Endothelial cell of umbilical vein (primary cell): Measurements from ENCODE around the gene UBN2. TPM values are rescaled to one million over a fixed set of nuclear protein-coding genes. Genes with fewer than 3 reads are reported as not detected.

Experiments
- BruUV-seq: library from RNA; stranded (reverse); fragments of 400-500 nt; replicated peaks from 2 replicates; lab custom pipeline; 2021; lab: Mats Ljungman, UMichigan
- CTCF ChIA-PET: fragments of 300-600, 350-600 bp; sonication (Branson Sonifier 250); formaldehyde crosslinking; loops from one replicate; lab custom pipeline; 2021; ENCODE audit warnings: antibody characterized with exemption, inconsistent platforms; lab: Charles Lee
- POLR2A ChIA-PET: fragments of 300-600, 350-600 bp; sonication (Branson Sonifier 250); formaldehyde crosslinking; loops from one replicate; lab custom pipeline; 2021; ENCODE audit warnings: antibody characterized with exemption, inconsistent platforms; lab: Charles Lee
- DNase-seq: peaks from one replicate; pipeline ENCODE4 v3.0.0-alpha.2; 2011; ENCODE audit warnings: low read depth, low spot score
- FAIRE-seq: peaks from 2 replicates; lab custom pipeline; 2011; peaks lifted over from hg19 to GRCh38; lab: Jason Lieb, UNC
- H2AFZ ChIP-seq: 2 replicates; pipeline ENCODE4 v1.6.0; 2012; ENCODE audit warnings: low read depth, low read length, control low read depth, inconsistent platforms
- H3K27ac ChIP-seq: 2 replicates; pipeline ENCODE4 v1.5.1; 2011; ENCODE audit warnings: low read depth, mild to moderate bottlenecking, control low read depth, low read length, moderate library complexity; ENCODE audit not compliant: insufficient read depth
- H3K27me3 ChIP-seq, 2 experiments: 2 replicates each; pipeline versions ENCODE4 v1.6.0 to v1.6.1; 2011; ENCODE audit warnings: low read length in 2 of 2, mixed read lengths in 1 of 2; ENCODE audit not compliant: control insufficient read depth in 2 of 2, insufficient read depth in 2 of 2
- H3K36me3 ChIP-seq, 2 experiments: 2 replicates in 1 of 2; 3 replicates in 1 of 2; pipeline ENCODE4 v1.5.1; 2011; ENCODE audit warnings: low read length in 2 of 2, mild to moderate bottlenecking in 1 of 2, moderate library complexity in 1 of 2; ENCODE audit not compliant: control insufficient read depth in 2 of 2, insufficient read depth in 2 of 2; ENCODE audit errors: extremely low read depth in 1 of 2
- H3K4me1 ChIP-seq: 3 replicates; pipeline ENCODE4 v1.5.1; 2011; ENCODE audit warnings: mild to moderate bottlenecking, low read length; ENCODE audit not compliant: control insufficient read depth, insufficient read depth; ENCODE audit errors: extremely low read depth
- H3K4me2 ChIP-seq: 2 replicates; pipeline ENCODE4 v1.6.1; 2011; ENCODE audit warnings: low read length, control low read depth, mixed read lengths; ENCODE audit not compliant: insufficient read depth
- H3K4me3 ChIP-seq, 3 experiments: fragments of 200-600 bp in 1 of 3; sonication (generic), shearing (Covaris generic) in 1 of 3; replicated peaks in 1 of 3; 2 replicates each; pipeline ENCODE4 v1.5.1; 2011 to 2016; ENCODE audit warnings: control low read depth in 3 of 3, low read length in 3 of 3, mild to moderate bottlenecking in 2 of 3, inconsistent platforms in 1 of 3, low read depth in 1 of 3, moderate library complexity in 1 of 3; ENCODE audit not compliant: insufficient read depth in 1 of 3
- H3K79me2 ChIP-seq: 2 replicates; pipeline ENCODE4 v1.6.0; 2012; ENCODE audit warnings: low read length, inconsistent platforms; ENCODE audit not compliant: control insufficient read depth, insufficient read depth
- H3K9ac ChIP-seq: replicated peaks from 2 replicates; pipeline ENCODE3; 2011; ENCODE audit warnings: low read length, control low read depth; ENCODE audit not compliant: insufficient read depth; ENCODE audit errors: extremely low read depth
- H3K9me1 ChIP-seq: replicated peaks from 3 replicates; pipeline ENCODE4 v1.6.0; 2011; ENCODE audit warnings: mild to moderate bottlenecking, low read length; ENCODE audit not compliant: control insufficient read depth, insufficient read depth; ENCODE audit errors: extremely low read depth
- H3K9me3 ChIP-seq: replicated peaks from 2 replicates; pipeline ENCODE4 v1.5.1; 2012; ENCODE audit warnings: low read length, inconsistent platforms; ENCODE audit not compliant: control insufficient read depth, insufficient read depth
- H4K20me1 ChIP-seq: replicated peaks from 2 replicates; pipeline ENCODE3; 2011; ENCODE audit warnings: mild to moderate bottlenecking, low read length; ENCODE audit not compliant: control insufficient read depth, insufficient read depth; ENCODE audit errors: extremely low read depth
- EZH2 ChIP-seq: IDR thresholded peaks from 2 replicates; pipeline ENCODE4 v1.6.1; 2012; ENCODE audit warnings: borderline replicate concordance, low read depth, mild to moderate bottlenecking, moderate library complexity, low read length, inconsistent platforms; ENCODE audit not compliant: severe bottlenecking
- FOS ChIP-seq: IDR thresholded peaks from 2 replicates; pipeline ENCODE4 v1.6.1; 2011; ENCODE audit warnings: mild to moderate bottlenecking, low read length, moderate library complexity, borderline replicate concordance; ENCODE audit not compliant: insufficient read depth
- GATA2 ChIP-seq: IDR thresholded peaks from 2 replicates; pipeline ENCODE4 v1.7.0; 2011; ENCODE audit warnings: low read depth, mild to moderate bottlenecking, moderate library complexity, mixed read lengths, low read length; ENCODE audit not compliant: insufficient read length, insufficient read depth
- JUN ChIP-seq: IDR thresholded peaks from 2 replicates; pipeline ENCODE4 v1.6.1; 2011; ENCODE audit warnings: borderline replicate concordance, low read depth; ENCODE audit not compliant: insufficient read length, insufficient read depth
- MYC ChIP-seq: IDR thresholded peaks from one replicate; pipeline ENCODE4 v1.6.1; 2011; ENCODE audit warnings: mild to moderate bottlenecking, low read depth, low read length
- POLR2A ChIP-seq: IDR thresholded peaks from 2 replicates; pipeline ENCODE4 v1.6.1; 2012; ENCODE audit warnings: low read depth, mild to moderate bottlenecking, control low read depth, low read length
- POLR2AphosphoS5 ChIP-seq: IDR thresholded peaks from 2 replicates; pipeline ENCODE4 v1.6.1; 2012; ENCODE audit warnings: low read depth, mild to moderate bottlenecking, control low read depth, low read length, moderate library complexity; ENCODE audit not compliant: insufficient read depth
- dilution Hi-C: fragments of 300-500 bp; cut with MboI; formaldehyde crosslinking; loops from one replicate; pipeline ENCODE4 v1.15.0; 2019; ENCODE audit warnings: low sequenced_read_pairs; ENCODE audit not compliant: extremely low pct_ligation_motif_present
- intact Hi-C: fragments of 100-400 bp; cut with micrococcal nuclease; formaldehyde crosslinking; loops from one replicate; pipeline ENCODE4 v1.10.0; 2022
- polyA plus RNA-seq, 4 experiments: library from polyadenylated mRNA; depleted of rRNA in 3 of 4; stranded (reverse) in 3 of 4; unstranded in 1 of 4; fragments of >200 nt; gene quantifications; 2 replicates each; pipeline versions ENCODE4 v1.2.1 to v1.2.3, GENCODE V29; 2011 to 2012; ENCODE audit warnings: missing spikeins in 1 of 4
- small RNA-seq: library from RNA; depleted of rRNA; stranded (forward); fragments of <200 nt; gene quantifications from one replicate; pipeline ENCODE3, GENCODE V24; 2012; ENCODE audit warnings: low replicate concordance, low read depth; ENCODE audit not compliant: insufficient read depth, insufficient read length
- total RNA-seq: library from RNA; stranded (reverse); gene quantifications from 2 replicates; pipeline ENCODE4 v1.2.3, GENCODE V29; 2021
- TF ChIP-seq, protein P1 (sequence below), 2 donors: IDR thresholded peaks; 1 replicate in 1 of 2; 2 replicates in 1 of 2; pipeline ENCODE4 v1.5.1; 2011; ENCODE audit warnings: low read length in 2 of 2, mild to moderate bottlenecking in 2 of 2, moderate library complexity in 2 of 2, control low read depth in 1 of 2, inconsistent platforms in 1 of 2, low read depth in 1 of 2; ENCODE audit not compliant: insufficient read depth in 1 of 2; ENCODE audit errors: extremely low read depth in 1 of 2
- TF ChIP-seq, protein P2 (sequence below): IDR thresholded peaks from 2 replicates; pipeline ENCODE4 v1.6.1; 2011; ENCODE audit not compliant: insufficient read depth, insufficient read length

The UBN2 gene
- total and polyA plus RNA-seq, 2 donors (not counting 3 experiments of a cell fraction or from before 2014, with no cell fraction given): 2.2 to 14.2 TPM

DNA sequence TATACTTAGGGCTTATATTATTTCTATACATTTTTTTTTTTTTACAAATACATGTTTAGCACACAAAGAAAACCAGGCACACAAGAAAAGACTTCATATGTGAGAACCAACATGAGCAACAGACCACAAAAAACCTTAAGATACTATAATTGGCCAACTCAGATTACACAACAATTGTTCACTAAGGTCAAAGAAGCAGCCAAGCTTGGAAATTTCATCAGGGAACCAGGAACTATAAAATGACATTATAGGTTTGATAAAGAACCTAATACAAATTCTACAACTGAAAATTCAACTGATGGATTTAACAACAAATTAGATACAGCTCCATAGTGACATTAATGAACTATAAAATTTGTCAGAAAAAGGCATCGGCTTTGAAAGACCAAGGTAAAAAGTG is 124.3 kb downstream of the UBN2 start:
- intact Hi-C loops (loop anchor here (5.0 kb wide), 1 partner anchor 248 kb away; the partner anchor contains the start of gene ZC3HAV1), dilution Hi-C loops (no loop called here)
- no peaks in the 10 kb centered on the region for H3K27me3 ChIP-seq
- ChIA-PET POLR2A (interaction anchor here (0.7 kb wide), 1 partner anchor 15 kb away, joined by 8 read pairs; no protein-coding TSS in a partner anchor), CTCF (interaction anchor here (1.2 to 2.6 kb wide), 3 partner anchors 12 to 15 kb away, joined by 3 to 6 read pairs (median 5); no protein-coding TSS in a partner anchor)
- TF ChIP-seq POLR2AphosphoS5 (no peak), MYC (no peak), GATA2 (no peak), FOS (no peak), JUN (no peak), POLR2A (no peak), EZH2 (no peak)
- TF ChIP-seq, protein P1, sequence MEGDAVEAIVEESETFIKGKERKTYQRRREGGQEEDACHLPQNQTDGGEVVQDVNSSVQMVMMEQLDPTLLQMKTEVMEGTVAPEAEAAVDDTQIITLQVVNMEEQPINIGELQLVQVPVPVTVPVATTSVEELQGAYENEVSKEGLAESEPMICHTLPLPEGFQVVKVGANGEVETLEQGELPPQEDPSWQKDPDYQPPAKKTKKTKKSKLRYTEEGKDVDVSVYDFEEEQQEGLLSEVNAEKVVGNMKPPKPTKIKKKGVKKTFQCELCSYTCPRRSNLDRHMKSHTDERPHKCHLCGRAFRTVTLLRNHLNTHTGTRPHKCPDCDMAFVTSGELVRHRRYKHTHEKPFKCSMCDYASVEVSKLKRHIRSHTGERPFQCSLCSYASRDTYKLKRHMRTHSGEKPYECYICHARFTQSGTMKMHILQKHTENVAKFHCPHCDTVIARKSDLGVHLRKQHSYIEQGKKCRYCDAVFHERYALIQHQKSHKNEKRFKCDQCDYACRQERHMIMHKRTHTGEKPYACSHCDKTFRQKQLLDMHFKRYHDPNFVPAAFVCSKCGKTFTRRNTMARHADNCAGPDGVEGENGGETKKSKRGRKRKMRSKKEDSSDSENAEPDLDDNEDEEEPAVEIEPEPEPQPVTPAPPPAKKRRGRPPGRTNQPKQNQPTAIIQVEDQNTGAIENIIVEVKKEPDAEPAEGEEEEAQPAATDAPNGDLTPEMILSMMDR (IDR thresholded peaks at IDR 0.05; ENCODE audit: extremely low read depth in 1 of 2, insufficient read depth in 1 of 2, low read depth in 1 of 2, low read length in 2 of 2): no peak
- TF ChIP-seq, protein P2, sequence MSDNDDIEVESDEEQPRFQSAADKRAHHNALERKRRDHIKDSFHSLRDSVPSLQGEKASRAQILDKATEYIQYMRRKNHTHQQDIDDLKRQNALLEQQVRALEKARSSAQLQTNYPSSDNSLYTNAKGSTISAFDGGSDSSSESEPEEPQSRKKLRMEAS: no peak
- no peak overlapping the region for H3K4me2 ChIP-seq
- H2AFZ ChIP-seq: no peak overlapping the region
- H3K4me1 ChIP-seq: peaks cover 6% of the 10 kb centered on the region
- no peak overlapping the region for H3K27ac ChIP-seq
- BruUV-seq: no TSS peak
- H4K20me1 ChIP-seq: no peaks in the 10 kb centered on the region
- H3K9ac ChIP-seq: no peak overlapping the region
- no peaks in the 10 kb centered on the region for H3K36me3 ChIP-seq
- DNase-seq: no peak
- H3K4me3 ChIP-seq: no peak overlapping the region
- no peaks in the 10 kb centered on the region for H3K9me3 ChIP-seq
- no peak for FAIRE-seq
- peaks cover under 1% of the 10 kb centered on the region for H3K79me2 ChIP-seq
- no peaks in the 10 kb centered on the region for H3K9me1 ChIP-seq

Small RNAs within 50 kb of the gene (small RNA-seq; reads per million reads assigned to genes)
- gene AC009220.1 (not detected), gene RNU6-206P (not detected)

Other genes with a start within 250 kb of the UBN2 start
- gene KIAA1549, start 249.8 kb upstream of the UBN2 start, total RNA-seq: 10.9 and 12.4 TPM in 2 replicates
- 3.9 and 4.6 TPM in 2 replicates for gene KIAA1549, start 249.8 kb upstream of the UBN2 start, polyA plus RNA-seq
- 23.8 and 25.7 TPM in 2 replicates for gene ZC3HAV1L, start 195.2 kb upstream of the UBN2 start, total RNA-seq
- 15.9 TPM in 2 replicates for gene ZC3HAV1L, start 195.2 kb upstream of the UBN2 start, polyA plus RNA-seq
- gene ZC3HAV1, start 121.5 kb upstream of the UBN2 start, total RNA-seq: 36.8 and 37.7 TPM in 2 replicates
- gene ZC3HAV1, start 121.5 kb upstream of the UBN2 start, polyA plus RNA-seq: 15.6 and 17.1 TPM in 2 replicates
- gene FMC1, start 110.1 kb downstream of the UBN2 start, total RNA-seq: 10.7 and 12.8 TPM in 2 replicates
- gene FMC1, start 110.1 kb downstream of the UBN2 start, polyA plus RNA-seq: 21.7 and 23.5 TPM in 2 replicates
- 85.8 and 87.6 TPM in 2 replicates for gene LUC7L2, start 128.7 kb downstream of the UBN2 start, total RNA-seq
- gene LUC7L2, start 128.7 kb downstream of the UBN2 start, polyA plus RNA-seq: 28.0 and 34.4 TPM in 2 replicates